ENCODE data around the gene DNM1. TPM values are rescaled to one million over a fixed set of nuclear protein-coding genes. Genes with fewer than 3 reads are reported as not detected.

DNM1 gene
- total RNA-seq, 4 donors from 2014 or later, result 4.7 to 9.2 (median 5.4) TPM

DNA sequence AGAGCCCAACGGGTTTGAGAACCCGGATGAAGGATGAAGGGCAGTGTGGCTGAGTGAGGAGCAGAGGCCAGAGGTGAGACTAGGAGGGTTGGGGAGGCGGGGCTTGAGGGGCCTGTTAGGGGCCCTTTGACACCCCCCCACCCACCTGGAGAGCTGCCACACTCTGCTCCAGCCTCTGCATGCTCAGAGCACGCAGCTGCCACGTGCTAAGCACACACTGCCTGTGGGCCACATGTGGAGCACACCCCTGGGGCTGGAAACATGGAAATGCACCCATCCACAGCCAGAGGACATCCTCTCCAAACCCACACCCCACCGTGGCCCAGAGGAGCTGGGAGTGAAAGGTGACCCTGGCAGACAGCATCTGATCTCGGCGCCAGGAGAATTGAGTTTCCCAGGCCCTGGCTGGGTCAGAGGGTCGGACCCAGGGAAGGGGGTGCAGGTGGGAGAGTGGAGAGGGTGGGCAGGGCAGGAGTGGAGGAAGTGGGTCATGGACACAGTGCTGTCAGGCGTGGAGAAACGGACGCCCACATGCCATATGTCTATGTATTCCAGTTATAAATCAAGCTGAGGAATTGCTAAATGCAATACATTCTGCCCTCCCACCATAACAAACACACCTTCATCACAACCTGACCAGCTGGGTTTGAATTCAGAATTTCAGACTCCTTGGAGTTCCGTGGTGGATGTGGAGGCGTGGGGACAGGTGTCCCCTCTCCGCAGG lies 5.9 kb downstream of the DNM1 start:
- intact Hi-C loops (cut with DNase I), result no loop called here
- no peak for TF ChIP-seq POLR2A (IDR thresholded peaks at IDR 0.05)
- TF ChIP-seq, protein P1, sequence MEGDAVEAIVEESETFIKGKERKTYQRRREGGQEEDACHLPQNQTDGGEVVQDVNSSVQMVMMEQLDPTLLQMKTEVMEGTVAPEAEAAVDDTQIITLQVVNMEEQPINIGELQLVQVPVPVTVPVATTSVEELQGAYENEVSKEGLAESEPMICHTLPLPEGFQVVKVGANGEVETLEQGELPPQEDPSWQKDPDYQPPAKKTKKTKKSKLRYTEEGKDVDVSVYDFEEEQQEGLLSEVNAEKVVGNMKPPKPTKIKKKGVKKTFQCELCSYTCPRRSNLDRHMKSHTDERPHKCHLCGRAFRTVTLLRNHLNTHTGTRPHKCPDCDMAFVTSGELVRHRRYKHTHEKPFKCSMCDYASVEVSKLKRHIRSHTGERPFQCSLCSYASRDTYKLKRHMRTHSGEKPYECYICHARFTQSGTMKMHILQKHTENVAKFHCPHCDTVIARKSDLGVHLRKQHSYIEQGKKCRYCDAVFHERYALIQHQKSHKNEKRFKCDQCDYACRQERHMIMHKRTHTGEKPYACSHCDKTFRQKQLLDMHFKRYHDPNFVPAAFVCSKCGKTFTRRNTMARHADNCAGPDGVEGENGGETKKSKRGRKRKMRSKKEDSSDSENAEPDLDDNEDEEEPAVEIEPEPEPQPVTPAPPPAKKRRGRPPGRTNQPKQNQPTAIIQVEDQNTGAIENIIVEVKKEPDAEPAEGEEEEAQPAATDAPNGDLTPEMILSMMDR (IDR thresholded peaks at IDR 0.05), result no peak
- 76 to 79% methylated on average over 14 to 15 of the region's 15 CpGs for WGBS, 2 donors

DNA sequence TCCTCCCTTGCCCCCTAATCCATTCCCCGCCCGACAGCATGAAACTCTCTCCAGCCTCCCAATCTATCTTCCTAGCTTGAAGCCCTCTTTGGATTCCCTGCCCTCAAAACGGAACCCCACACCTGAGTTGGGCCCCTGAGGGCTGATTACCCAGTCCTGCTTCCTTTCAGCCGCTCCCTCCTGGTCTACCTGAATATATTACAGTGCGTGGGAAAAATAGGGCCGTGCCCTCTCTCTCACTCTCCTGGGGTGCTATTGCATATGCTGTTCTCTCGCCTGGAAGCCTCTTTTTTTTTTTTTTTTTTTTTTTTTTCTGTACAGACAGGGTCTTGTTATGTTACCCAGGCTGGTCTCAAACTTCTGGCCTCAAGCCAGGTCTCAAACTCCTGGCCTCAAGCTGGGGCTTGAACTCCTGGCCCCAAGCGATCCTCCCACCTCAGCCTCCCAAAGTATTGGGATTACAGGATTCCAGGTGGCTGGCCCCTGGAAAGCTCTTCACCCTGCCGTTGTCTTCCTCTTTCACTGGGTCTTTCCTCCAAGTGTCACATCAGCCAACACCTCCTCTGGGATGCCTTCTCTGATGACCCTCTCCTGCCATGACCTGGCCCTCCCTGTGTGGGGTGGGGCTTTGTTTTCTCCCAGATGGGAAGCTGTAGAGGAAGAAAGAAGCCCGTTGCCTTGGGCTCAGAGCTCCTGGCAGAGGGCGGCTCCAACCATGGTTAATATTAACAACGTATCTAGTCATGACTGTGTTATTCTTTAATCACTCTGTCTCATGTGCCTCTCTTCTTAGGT lies 8.2 kb downstream of the DNM1 start:
- H3K9me3 ChIP-seq, result no peaks in the 10 kb centered on the region
- WGBS, 2 donors, result 68 to 71% methylated on average over 12 of the region's 12 CpGs
- TF ChIP-seq POLR2A (IDR thresholded peaks at IDR 0.05), result no peak
- TF ChIP-seq, protein P1 (IDR thresholded peaks at IDR 0.05), result no peak
- no peaks in the 10 kb centered on the region for H3K4me1 ChIP-seq
- H3K27ac ChIP-seq, result no peak overlapping the region
- H3K36me3 ChIP-seq, result no peaks in the 10 kb centered on the region
- intact Hi-C loops (cut with DNase I), result no loop called here
- H3K27me3 ChIP-seq, result no peaks in the 10 kb centered on the region
- no peak overlapping the region for H3K4me3 ChIP-seq (replicated peaks in 1 of 3)
- DNase-seq, result no peak

More for the DNA sequence above, 5.9 kb downstream of the DNM1 start:
- H3K27me3 ChIP-seq, result peaks cover 4% of the 10 kb centered on the region
- peaks cover 0 to under 1% of the 10 kb centered on the region in 2 donors for H3K4me1 ChIP-seq
- no peak for DNase-seq
- H3K9me3 ChIP-seq, result no peaks in the 10 kb centered on the region
- no peak overlapping the region for H3K27ac ChIP-seq
- no peaks in the 10 kb centered on the region for H3K36me3 ChIP-seq
- no peak overlapping the region for H3K4me3 ChIP-seq (replicated peaks in 1 of 3)

DNA sequence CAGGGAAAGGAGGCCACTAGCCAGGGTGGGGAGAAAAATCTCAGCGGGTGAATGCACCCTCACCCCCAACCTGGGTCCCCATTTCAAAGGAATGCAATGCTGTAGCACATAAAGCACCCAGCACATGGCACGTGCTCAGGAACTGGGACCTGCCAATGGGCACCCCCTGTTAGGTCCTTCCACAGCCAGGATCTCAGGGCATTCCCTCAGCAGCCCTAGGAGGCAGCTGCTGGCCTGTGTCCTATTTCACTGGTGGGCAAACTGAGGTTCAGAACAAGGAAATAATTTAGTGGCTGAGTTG lies 8.8 kb downstream of the DNM1 start:
- no peak overlapping the region for H3K27ac ChIP-seq
- H3K27me3 ChIP-seq, result no peaks in the 10 kb centered on the region
- no peaks in the 10 kb centered on the region for H3K36me3 ChIP-seq
- TF ChIP-seq POLR2A (IDR thresholded peaks at IDR 0.05), result no peak
- TF ChIP-seq, protein P1 (IDR thresholded peaks at IDR 0.05), result no peak
- H3K4me3 ChIP-seq (replicated peaks in 1 of 3), result no peak overlapping the region
- no peaks in the 10 kb centered on the region for H3K4me1 ChIP-seq
- intact Hi-C loops (cut with DNase I), result no loop called here
- H3K9me3 ChIP-seq, result no peaks in the 10 kb centered on the region
- WGBS, 2 donors, result 76 to 79% methylated on average over 2 of the region's 2 CpGs
- no peak for DNase-seq

DNA sequence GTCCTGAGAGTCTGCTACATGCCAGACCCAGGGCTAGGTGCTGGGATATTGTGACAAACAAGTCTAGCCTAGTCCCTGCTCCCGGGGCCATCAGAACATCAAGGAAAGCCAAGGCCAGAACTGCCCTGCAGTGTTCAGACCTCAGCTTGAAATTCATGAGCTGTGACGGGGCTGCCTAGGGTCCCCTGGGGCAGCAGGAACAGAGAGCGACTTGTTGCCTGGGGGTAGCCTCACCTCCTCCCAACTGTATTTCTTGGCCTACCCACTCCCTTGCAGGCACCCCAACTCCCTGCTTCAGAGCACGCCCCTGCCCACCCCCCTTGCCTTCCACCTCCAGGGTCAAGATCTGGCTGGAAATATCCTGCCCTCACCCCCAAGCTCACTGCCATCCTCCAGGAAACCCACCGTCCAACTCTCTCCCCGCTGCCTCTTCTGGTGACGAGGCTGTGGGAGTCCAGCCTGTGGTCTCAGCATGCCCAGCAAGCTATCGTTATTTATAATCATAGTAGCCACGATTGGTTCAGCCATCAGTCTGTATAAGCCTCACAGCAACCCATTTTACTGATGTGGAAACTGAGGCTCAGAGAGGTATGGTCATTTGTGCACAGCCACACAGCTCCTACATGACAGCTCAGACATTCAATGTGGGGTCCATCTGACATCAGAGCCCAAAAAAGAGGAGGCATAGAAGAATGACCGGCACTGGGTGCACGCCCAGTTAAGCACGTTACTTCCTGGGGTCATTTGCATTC lies 10.7 kb downstream of the DNM1 start:
- TF ChIP-seq, protein P1 (IDR thresholded peaks at IDR 0.05), result no peak
- no peak for TF ChIP-seq POLR2A (IDR thresholded peaks at IDR 0.05)
- H3K9me3 ChIP-seq, result no peaks in the 10 kb centered on the region
- no peaks in the 10 kb centered on the region for H3K36me3 ChIP-seq
- no peaks in the 10 kb centered on the region for H3K27me3 ChIP-seq
- H3K4me3 ChIP-seq (replicated peaks in 1 of 3), result no peak overlapping the region
- DNase-seq, result no peak
- intact Hi-C loops (cut with DNase I), result no loop called here
- 89 to 93% methylated on average over 9 to 12 of the region's 12 CpGs for WGBS, 2 donors
- no peak overlapping the region for H3K27ac ChIP-seq
- peaks cover 0 to 9% of the 10 kb centered on the region in 2 donors for H3K4me1 ChIP-seq

All from thyroid gland (tissue), 4 donors.